OCI-LY3 (cell line): ENCODE measurements around the gene RAB3GAP1.

Experiments used
- H2AFZ ChIP-seq: fragments of 200-600, 300-600 bp; shearing (Covaris generic); 2 replicates; pipeline ENCODE4 v1.6.0; 2014; ENCODE audit warnings: antibody characterized with exemption, low read depth, low read length
- H3K27ac ChIP-seq: fragments of 200-600, 300-600 bp; sonication (generic); 2 replicates; pipeline ENCODE4 v1.5.1; 2014; ENCODE audit warnings: mild to moderate bottlenecking, low read length, moderate library complexity, mixed read lengths
- H3K27me3 ChIP-seq: fragments of 200-600, 300-600 bp; sonication (generic); 2 replicates; pipeline ENCODE4 v1.6.1; 2014; ENCODE audit warnings: low read depth, low read length, mixed read lengths
- H3K36me3 ChIP-seq: fragments of 200-600, 300-600 bp; sonication (generic); replicated peaks from 2 replicates; pipeline ENCODE3; 2014; ENCODE audit warnings: low read depth, low read length, mixed read lengths
- H3K4me1 ChIP-seq: fragments of 300-600, 200-600 bp; sonication (generic); 2 replicates; pipeline ENCODE4 v1.6.1; 2014; ENCODE audit warnings: low read length, mixed read lengths
- H3K4me2 ChIP-seq: fragments of 200-600, 300-600 bp; sonication (generic); 2 replicates; pipeline ENCODE4 v1.6.1; 2014; ENCODE audit warnings: low read length, mixed read lengths
- H3K4me3 ChIP-seq: fragments of 300-600, 200-600 bp; sonication (generic); 2 replicates; pipeline ENCODE4 v1.5.1; 2014; ENCODE audit warnings: antibody characterized with exemption, mild to moderate bottlenecking, low read length, moderate library complexity
- H3K79me2 ChIP-seq: fragments of 300-600, 200-600 bp; shearing (Covaris generic); 2 replicates; pipeline ENCODE4 v1.6.1; 2014; ENCODE audit warnings: mild to moderate bottlenecking, low read length, mixed read lengths
- H3K9ac ChIP-seq: fragments of 300-600, 200-600 bp; shearing (Covaris generic); 2 replicates; pipeline ENCODE4 v1.6.0; 2014; ENCODE audit warnings: mild to moderate bottlenecking, low read length, moderate library complexity
- H3K9me3 ChIP-seq: fragments of 200-600, 300-600 bp; shearing (Covaris generic); 2 replicates; pipeline ENCODE4 v1.6.1; 2014; ENCODE audit warnings: low read length, mixed read lengths; ENCODE audit not compliant: insufficient read depth
- H4K20me1 ChIP-seq: fragments of 200-600, 300-600 bp; sonication (generic); 2 replicates; pipeline ENCODE4 v1.6.1; 2016; ENCODE audit warnings: low read length, mixed read lengths; ENCODE audit not compliant: insufficient read depth
- EZH2phosphoT487 ChIP-seq: fragments of 200-600 bp; shearing (Covaris generic); IDR thresholded peaks from 2 replicates; pipeline ENCODE4 v1.6.1; 2018; ENCODE audit warnings: antibody characterized with exemption, mixed run types, low read depth
- TF ChIP-seq, protein P1 (sequence below): fragments of 200-600, 300-600 bp; sonication (generic); IDR thresholded peaks from 2 replicates; pipeline ENCODE4 v1.5.1; 2014; ENCODE audit warnings: antibody characterized with exemption, low read length, low read depth

The RAB3GAP1 gene

DNA sequence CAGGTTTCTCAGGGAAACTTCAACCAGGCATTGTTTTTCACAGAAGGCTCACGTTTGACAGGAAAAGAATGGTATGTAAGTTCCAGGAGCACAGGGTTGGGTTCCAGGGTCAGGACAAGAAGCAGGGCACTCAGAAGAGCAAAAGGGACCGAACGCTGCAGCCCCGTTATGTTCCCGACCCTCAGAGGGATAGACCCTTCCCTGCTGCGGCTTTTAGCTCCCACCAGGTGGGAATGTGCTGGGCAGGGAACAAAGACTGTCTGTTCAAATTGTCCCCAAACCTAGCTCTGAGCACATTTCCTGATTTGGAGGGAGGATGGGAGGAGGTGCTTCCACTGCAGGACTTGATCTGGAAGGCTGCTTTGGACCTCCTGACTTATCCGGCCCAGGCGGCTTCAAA, 130.1 kb downstream of the RAB3GAP1 start:
- H3K4me2 ChIP-seq: no peak overlapping the region
- no peaks in the 10 kb centered on the region for H4K20me1 ChIP-seq
- no peaks in the 10 kb centered on the region for H3K9me3 ChIP-seq
- H3K79me2 ChIP-seq: no peaks in the 10 kb centered on the region
- H3K4me3 ChIP-seq: no peak overlapping the region
- H3K4me1 ChIP-seq: no peaks in the 10 kb centered on the region
- H3K36me3 ChIP-seq: no peaks in the 10 kb centered on the region
- no peak for TF ChIP-seq EZH2phosphoT487
- TF ChIP-seq, protein P1, sequence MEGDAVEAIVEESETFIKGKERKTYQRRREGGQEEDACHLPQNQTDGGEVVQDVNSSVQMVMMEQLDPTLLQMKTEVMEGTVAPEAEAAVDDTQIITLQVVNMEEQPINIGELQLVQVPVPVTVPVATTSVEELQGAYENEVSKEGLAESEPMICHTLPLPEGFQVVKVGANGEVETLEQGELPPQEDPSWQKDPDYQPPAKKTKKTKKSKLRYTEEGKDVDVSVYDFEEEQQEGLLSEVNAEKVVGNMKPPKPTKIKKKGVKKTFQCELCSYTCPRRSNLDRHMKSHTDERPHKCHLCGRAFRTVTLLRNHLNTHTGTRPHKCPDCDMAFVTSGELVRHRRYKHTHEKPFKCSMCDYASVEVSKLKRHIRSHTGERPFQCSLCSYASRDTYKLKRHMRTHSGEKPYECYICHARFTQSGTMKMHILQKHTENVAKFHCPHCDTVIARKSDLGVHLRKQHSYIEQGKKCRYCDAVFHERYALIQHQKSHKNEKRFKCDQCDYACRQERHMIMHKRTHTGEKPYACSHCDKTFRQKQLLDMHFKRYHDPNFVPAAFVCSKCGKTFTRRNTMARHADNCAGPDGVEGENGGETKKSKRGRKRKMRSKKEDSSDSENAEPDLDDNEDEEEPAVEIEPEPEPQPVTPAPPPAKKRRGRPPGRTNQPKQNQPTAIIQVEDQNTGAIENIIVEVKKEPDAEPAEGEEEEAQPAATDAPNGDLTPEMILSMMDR: no peak
- no peak overlapping the region for H2AFZ ChIP-seq
- H3K27me3 ChIP-seq: no peaks in the 10 kb centered on the region
- no peak overlapping the region for H3K9ac ChIP-seq
- no peak overlapping the region for H3K27ac ChIP-seq

DNA sequence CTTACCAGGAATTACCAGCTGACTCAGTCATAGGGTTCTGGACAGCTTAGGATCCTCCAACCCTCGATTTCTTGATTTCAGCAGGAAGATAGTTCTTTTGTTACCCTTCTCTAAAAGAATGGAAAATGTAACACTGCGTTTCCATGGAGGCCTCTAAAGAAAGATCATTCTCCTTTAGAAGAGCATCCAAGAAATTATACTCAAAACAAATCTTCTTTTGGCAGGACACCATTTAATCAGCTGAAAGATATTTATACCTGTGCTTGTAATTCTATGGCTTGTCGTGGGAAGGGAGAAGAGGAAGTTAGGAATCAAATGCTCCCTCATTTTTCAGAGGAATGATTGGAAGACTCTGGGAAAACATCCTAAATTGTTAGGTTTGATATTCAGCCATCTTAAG, 130.5 kb downstream of the RAB3GAP1 start:
- Histone ChIP-seq H3K9me3 (no peaks in the 10 kb centered on the region), H3K36me3 (no peaks in the 10 kb centered on the region), H3K4me3 (no peak overlapping the region), H3K9ac (no peak overlapping the region), H3K4me2 (no peak overlapping the region), H2AFZ (no peak overlapping the region), H3K27ac (no peak overlapping the region), H3K4me1 (no peaks in the 10 kb centered on the region), H3K27me3 (no peaks in the 10 kb centered on the region), H3K79me2 (no peaks in the 10 kb centered on the region), H4K20me1 (no peaks in the 10 kb centered on the region)
- no peak for TF ChIP-seq EZH2phosphoT487
- TF ChIP-seq, protein P1: no peak

DNA sequence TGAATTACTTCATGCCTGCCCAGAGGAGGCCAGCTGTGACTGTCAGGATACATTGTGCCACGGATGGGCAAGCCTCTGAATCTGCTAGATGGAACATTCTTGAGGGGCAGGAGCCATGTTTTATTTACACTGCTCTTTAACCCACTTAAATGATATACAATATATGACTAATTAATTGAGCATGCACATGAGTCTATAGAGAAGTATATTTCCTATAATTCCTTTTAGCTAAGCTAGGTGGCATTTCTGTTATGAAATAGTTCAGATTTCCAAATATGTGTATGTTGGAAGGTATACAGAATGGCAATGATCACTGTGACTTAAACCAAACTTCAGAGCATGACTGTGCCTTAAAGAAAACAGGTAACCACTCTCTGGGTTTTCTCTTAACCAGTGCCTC, 131.7 kb downstream of the RAB3GAP1 start:
- Histone ChIP-seq H3K9ac (no peak overlapping the region), H3K27me3 (no peaks in the 10 kb centered on the region), H3K36me3 (no peaks in the 10 kb centered on the region), H3K9me3 (no peaks in the 10 kb centered on the region), H3K4me2 (no peak overlapping the region), H4K20me1 (no peaks in the 10 kb centered on the region), H3K4me3 (no peak overlapping the region), H3K27ac (no peak overlapping the region), H2AFZ (no peak overlapping the region), H3K79me2 (no peaks in the 10 kb centered on the region), H3K4me1 (no peaks in the 10 kb centered on the region)
- TF ChIP-seq EZH2phosphoT487: no peak
- TF ChIP-seq, protein P1: no peak

DNA sequence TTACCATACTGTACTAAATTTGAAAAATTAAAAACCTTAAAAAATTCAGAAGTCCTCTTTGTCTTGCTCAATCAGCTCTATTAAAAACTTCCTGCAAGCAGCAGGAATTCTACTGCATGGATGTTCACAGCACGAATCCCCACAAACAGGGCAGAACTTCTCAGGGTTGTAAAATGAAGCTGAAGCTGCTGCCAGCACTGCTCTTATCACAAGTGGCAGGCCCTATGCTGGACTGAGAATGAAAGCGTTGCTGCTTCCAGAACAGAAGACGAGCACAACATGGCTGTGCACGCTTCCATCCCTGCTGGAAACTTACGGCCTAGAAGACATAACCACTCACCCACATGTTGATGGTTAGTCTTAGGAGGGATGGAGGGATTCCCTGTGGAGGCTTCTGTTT, 134.0 kb downstream of the RAB3GAP1 start:
- no peak for TF ChIP-seq EZH2phosphoT487
- TF ChIP-seq, protein P1: no peak
- H3K4me3 ChIP-seq: no peak overlapping the region
- H3K9ac ChIP-seq: no peak overlapping the region
- no peaks in the 10 kb centered on the region for H4K20me1 ChIP-seq
- no peak overlapping the region for H3K27ac ChIP-seq
- no peaks in the 10 kb centered on the region; the same call in 1 of the 2 replicates for H3K9me3 ChIP-seq
- no peak overlapping the region for H3K4me2 ChIP-seq
- H3K36me3 ChIP-seq: peaks cover 6% of the 10 kb centered on the region
- H3K27me3 ChIP-seq: no peaks in the 10 kb centered on the region
- no peaks in the 10 kb centered on the region for H3K79me2 ChIP-seq
- H2AFZ ChIP-seq: no peak overlapping the region
- H3K4me1 ChIP-seq: no peaks in the 10 kb centered on the region
